ENCODE data around the gene RUFY4.

The RUFY4 gene, protein sequence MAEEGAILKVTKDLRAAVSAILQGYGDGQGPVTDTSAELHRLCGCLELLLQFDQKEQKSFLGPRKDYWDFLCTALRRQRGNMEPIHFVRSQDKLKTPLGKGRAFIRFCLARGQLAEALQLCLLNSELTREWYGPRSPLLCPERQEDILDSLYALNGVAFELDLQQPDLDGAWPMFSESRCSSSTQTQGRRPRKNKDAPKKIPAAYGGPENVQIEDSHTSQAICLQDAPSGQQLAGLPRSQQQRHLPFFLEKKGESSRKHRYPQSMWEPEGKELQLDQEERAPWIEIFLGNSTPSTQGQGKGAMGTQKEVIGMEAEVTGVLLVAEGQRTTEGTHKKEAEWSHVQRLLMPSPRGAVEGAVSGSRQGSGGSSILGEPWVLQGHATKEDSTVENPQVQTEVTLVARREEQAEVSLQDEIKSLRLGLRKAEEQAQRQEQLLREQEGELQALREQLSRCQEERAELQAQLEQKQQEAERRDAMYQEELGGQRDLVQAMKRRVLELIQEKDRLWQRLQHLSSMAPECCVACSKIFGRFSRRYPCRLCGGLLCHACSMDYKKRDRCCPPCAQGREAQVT

DNA sequence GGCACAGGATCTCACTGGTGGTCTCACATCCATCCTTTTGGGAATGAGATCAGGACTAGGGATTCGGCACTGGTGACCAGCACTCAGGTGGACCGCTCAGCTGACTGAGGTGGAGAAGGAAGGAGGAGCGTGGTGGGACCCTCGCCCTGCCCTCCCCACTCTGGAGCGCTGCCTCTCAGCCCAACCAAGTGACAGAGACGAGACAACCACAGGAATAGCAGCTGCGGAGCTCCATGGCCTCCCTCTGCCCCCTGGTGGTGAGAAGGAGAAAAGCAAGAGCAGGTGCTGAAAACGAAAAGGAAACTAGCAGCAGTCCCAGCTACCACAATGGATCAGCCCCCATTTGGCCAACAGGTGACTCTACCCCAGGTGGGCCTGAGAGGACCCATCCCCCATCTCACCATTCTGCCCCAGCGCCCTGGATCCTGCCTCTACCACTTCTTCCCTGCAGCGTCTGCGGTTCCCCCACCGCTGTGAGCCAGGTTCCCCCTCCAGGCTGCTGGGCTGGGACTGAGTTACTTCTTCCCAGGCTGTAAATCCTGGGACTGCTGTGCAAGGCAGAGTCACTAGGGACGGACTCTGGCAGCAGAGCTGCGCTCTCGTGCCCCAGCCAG lies at the start of gene RUFY4:
Gene RUFY4, plus strand, starts transcription at position 533 of the 614 bp plus-strand sequence. CDS start 1,353 bp downstream, outside the sequence.
- peak; percentile 29 for DNase-seq

DNA sequence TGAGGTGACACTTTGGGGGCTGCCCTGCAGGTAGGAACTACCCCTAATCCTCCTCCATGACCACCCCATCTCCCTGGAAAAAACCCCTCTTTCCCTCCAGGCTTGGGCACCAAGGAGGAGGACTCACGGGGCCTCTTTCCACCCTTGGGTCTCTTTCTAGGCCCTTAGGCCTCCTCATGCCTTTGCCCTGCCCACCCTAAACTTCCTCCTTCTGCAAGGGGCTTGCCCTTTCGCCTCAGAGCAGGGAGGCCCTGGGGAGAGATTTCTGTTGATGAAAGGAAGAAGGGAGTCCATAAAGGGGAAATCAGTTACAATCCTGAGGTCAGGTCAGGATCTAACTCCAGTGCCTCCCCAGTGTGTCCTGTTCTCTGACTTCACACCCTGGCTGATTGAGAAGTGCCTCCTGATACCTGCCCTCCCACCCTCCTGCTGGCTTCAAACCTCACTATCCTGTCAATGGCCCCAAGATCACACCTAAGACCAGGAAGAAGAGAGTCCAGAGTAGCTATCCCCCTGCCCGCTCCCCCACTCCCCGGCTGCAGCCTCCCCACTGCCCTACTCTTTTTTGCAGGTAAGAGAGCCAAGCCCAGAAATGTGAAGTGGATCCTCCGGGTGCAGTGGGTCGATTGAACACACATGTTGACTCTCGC lies 49.5 kb upstream of the RUFY4 start:
- DNase-seq: no peak

DNA sequence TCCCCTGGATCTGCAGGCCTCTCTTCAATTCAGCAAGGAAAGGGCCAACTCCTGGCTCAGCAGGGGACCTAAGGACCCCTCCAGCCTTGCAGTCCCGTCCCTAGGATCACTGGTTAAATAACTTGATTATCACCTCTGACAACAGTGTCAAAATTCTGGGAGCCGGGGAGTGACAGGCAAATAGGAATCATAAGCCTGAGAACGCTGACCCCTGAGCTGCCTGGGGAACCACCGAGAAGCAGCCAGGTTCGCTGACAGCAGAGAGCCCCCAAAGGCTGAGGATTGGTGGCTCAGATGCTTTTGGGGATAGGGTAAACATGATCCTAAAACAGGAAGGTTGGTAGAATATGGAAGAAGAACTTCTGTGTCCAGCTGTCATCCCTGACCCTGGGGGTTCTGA lies 48.8 kb upstream of the RUFY4 start:
- DNase-seq: no peak

DNA sequence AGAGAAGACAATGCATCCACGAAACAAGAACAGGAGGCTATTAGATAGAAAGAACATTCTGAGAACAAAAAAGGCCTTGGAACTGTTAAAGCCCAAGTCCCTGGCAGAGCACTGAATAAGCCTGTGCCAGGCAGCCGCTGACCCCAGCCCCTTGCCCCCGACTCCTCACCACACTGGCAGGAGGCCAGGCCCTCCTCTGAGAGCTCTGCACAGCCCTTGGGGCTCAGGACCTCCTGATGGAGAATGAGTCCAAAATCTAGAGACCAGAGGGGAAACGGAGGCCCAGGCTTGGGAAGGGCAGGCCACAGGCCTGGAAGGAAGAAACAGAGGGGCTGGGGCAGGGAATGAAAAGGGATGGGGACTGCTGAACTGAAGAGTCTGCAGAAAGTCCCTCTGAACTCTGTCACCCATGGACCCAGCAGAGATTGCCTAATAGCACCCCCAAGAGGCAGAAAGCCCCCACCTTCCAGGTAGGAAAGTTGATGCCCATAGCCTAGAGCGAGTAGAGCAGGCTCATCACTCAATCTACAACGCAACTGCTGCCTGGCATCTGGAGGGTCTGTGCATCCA lies 48.0 kb upstream of the RUFY4 start:
- no peak for DNase-seq

DNA sequence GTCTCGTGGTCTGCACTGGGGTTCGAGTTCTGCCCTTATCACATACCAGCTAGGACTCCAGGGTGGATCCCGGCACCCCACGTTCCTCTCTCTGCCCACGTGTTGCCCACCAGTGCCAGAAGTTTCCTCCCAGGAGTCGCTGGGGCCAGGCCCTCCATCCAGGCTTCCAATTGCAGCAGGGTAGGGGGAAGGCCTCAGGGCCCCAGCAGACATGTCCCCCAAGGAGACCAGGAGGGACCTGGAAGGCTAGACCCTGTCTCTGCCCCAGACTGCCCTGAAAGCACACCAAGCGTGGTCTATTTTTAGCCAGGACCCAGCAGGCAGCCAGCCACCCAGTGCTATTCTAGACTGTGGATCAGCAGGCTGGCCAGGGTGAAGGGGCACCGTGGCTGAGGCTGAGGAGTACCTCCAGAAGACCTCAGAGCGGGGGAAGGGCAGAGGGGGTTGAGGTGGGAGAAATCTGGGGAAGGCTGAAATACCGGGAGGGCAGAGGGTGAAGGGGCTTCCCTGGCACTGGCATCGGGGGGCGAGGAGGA lies 47.4 kb upstream of the RUFY4 start:
- no peak for DNase-seq

DNA sequence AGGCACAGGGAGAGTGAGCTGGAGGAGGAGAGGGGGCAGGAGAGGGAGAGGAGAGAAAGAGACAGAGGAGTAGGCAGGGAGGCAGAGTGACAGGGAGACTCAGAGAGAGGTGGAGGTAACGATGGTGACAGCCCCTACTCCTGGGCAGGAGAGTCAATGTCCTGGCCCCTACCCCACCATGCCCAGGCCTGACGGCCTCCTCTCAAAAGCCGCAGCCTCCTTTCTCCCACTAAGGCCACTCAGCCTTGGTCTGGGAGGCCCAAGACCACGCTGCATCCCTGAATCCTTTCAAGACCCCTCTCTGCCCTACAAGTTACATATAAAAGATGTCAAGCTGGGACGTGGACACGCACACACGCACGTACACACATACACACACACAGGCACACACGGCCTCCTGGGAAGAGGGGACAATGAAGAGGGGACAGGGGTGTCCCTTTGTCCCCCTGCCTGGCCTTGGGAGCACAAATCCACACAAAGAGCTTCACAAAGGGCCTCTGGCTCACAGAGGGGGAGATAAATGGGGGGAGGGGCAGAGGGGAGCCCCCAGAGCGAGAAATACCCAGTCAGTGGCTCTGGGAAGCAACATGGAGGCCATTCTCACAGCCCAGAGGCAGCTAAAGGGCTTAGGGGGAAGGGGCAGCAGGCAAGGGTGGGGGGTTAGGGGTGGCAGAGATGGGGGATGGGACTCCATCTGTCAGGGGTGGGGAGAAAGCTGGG lies 46.8 kb upstream of the RUFY4 start:
- DNase-seq: no peak

DNA sequence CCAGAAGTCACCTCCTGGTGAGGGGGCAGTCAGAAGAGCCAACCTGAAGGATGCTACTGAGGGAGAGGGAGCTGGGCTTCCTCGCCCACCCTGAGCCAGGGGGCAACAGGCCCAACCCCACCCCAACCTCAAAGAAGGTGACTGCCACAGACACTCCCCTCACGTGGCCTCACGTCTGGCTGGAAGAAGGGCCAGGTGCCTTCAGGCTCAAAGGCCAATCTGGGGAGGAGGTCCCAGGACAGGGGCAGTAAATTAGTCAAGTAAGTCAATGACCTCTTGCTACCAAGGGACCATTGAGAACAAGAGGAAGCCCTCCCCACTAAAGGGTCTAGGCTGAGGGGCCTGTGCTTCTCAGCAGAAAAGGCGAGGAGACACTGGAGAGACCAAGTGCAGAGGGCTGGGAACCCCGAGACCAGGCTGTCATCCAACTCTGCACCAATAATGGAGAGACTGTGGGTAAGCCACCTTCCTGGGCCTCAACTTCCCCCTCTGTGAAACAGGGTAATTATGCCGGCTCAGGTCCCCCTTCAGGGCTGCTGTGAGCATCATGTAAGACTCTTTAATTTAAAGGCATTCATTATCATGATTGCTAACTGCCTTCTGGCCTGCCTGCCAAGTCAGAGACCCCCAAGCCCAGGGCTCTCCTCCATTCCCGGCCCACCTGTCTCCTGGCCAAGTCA lies 46.1 kb upstream of the RUFY4 start:
- DNase-seq: no peak

DNA sequence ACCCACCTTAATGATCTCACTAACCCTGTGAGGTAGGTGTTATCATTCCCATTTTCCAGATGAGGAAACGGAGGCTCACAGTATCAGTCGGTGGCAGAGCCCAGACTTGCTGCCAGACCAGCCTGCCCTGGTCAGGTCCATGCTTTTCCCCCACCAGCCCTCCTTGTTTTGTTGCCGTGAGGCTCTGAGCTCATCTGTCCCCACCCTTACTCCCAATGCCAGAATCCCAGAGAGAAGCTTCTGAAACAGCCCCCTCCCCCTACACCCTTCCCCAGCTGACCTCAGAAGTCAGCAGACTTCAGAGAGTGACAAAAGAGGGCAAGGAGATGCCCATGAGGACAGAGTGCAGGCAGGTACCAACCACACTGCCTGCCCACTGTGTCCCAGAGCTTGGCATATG lies 45.4 kb upstream of the RUFY4 start:
- DNase-seq: no peak

DNA sequence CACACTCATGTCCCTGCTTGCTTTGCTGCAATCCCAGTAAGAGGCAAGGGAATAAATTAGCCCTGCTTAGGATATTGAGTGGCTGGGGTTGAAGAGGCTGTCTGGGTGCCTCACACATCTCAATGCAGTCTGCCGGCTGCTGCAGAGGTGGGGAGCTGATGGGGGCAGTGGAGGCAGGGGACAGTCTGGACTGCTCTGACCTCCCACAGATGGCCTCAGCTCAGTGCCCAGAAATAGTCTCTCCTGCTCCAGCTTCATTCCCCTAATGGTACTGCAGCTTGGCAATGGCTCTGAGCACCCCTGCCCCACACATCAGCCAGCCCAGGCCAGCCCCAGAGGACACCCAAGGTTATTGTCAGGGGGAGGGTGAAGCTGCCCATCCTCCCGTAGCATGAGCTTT lies 44.7 kb upstream of the RUFY4 start:
- DNase-seq: no peak

DNA sequence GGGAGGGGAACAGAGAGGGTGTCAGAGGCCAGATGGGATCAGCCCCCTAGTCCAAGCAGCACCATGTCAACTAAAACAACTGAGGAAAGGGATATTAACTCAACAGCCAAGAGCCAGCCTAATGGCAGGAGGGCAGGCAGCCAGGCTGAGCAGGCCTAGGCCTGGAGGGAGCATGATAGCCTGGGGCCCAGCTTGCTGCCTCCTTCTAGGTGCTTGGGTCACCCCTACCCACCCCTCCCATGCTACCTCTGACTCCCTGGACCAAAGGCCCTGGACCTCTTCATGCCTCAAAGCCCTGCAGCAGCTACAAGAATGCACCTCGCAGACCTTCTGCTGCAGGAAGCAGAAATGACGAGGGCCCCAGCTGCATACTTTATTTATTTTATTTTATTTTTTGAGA lies 44.2 kb upstream of the RUFY4 start:
- no peak for DNase-seq

DNA sequence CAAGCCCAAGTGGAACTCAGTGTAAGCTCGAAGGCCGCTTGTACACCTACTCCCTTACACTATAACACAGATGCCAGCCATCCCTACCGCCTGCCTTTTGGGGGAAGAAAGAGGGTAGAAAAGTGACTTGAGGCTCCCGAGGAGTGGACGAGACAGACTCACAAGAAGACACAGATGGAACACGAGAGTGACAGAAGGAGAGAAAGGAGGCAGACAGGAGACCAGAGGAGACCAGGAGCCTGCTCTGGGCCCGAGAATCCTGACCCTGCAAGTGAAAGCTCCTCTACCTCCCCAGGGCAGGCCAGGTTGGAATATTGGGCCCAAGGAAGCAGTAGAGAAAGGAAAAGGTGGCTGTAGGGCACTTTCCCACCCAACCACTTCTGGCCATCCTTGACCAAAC lies 42.8 kb upstream of the RUFY4 start:
- DNase-seq: no peak

DNA sequence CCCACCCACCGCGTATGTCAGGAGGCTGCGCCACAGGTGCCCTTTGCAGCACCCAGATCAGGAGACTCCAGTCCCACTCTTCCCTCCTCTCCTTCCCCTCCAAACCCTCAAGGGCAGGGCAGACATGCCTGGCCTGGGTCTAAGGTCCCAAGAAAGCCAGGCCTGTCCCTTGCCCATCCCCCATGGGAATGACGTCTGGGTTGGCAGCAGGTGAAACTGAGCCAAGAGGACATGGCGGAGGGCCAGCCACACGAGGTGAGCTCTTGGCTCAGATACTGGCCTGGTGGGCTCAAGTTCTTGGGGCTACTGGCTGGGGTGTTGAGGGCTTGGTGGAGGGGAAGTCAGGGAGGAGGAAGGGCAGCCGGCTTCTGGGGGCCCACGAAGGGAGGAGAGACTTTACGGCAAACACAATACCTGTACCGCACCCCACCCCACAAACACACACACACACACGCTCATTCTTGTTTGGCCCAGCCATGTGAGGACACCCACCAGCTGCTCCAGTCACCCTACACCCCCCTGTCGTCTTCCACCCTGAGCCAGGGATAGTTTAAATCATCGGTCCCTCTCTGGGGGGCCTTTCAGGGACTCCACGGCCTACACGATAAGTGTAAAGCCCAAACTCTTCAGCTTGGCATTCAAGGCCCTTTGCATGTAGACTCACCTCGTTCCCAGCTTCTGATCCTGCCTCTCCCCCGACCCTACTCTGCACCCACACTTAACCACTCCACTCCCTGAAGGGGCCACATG lies 42.2 kb upstream of the RUFY4 start:
- no peak for DNase-seq

DNA sequence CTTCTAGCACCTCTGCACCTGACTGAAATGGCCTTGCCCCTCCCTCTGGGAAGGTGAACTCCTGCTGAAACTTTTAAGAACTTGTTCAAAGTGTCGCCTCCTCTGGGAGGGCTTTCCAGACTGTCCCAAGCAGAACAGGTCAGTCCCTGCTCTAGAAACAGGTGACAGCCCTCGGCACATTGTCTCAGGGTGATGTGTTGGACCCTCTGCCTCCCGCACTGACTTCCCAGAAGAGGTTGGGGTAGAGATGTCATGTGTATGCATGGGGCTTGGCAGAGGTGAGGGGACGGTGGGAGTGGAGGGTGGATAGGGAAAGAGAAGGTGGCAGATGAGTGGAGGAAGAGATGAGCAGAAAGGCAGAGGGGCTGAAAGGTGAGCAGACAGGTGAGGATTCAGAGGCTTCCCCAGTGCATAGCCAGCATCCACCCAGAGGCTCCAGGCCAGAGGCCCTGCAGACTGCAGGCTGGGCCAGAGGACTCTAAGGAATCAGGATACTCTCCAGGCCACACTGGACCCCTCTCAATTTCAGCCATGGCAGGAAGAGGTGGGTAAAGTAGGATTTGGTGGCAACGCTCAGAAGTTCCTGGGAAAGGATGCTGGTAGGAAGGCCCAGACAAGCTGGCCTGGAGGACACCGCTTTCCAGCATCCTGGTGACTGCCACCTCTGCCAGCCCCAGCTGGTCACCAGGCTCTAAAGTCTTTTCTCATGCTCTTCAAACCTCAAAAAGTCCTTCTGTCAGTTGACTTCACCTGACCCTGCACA lies 41.4 kb upstream of the RUFY4 start:
- DNase-seq: no peak

DNA sequence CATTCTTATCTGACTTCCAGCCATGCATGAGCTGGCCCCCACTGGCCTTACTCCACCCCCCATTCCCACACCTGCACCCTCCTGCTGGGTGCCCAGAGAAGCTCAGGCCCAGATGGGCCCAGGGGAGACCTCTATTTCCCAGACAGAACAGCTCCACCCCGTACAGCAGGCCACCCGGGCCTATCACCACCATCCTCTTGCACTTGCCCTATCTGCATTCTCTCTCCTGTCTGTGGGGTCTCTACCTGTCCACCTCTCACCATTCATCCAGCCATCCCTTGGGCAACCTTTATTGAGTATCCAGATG lies 40.9 kb upstream of the RUFY4 start:
- no peak for DNase-seq

DNA sequence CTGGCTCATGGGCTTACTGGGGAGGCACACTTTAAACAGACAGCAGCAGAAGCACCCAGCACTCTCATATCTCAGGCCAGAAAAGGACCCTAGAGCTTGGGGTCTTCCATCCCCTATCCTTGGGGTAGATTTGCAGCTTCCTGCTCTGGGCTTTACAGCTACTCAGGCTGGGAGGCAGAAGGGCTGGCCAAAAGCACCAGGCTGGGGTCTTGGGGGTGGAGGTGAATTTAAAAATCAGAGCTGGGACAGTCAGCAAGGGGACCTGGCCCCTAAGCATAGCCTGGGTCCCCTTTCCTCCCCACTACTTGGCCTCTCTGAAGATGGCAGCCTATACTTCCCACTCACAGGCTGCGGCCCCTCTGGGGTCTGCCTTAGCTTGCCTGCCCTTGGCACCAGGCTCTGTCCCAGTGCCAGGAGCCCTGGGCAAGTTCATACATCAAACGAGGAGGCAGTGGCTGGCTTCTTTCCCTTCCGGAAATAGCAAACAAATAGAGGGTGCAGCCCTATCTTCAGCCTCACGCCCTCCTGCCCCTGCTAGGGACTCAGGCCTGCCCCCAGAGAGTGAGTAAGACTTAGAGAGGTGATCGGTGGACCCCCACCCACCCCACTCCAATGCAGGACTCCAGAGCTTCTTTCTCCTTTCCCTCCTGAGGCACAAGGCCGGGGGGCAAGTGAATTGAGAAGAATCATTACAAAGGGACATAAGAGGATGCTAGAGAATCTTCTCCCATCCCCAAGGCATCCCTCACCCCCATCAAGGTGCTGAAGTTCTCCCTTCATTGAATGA lies 40.3 kb upstream of the RUFY4 start:
- no peak for DNase-seq

DNA sequence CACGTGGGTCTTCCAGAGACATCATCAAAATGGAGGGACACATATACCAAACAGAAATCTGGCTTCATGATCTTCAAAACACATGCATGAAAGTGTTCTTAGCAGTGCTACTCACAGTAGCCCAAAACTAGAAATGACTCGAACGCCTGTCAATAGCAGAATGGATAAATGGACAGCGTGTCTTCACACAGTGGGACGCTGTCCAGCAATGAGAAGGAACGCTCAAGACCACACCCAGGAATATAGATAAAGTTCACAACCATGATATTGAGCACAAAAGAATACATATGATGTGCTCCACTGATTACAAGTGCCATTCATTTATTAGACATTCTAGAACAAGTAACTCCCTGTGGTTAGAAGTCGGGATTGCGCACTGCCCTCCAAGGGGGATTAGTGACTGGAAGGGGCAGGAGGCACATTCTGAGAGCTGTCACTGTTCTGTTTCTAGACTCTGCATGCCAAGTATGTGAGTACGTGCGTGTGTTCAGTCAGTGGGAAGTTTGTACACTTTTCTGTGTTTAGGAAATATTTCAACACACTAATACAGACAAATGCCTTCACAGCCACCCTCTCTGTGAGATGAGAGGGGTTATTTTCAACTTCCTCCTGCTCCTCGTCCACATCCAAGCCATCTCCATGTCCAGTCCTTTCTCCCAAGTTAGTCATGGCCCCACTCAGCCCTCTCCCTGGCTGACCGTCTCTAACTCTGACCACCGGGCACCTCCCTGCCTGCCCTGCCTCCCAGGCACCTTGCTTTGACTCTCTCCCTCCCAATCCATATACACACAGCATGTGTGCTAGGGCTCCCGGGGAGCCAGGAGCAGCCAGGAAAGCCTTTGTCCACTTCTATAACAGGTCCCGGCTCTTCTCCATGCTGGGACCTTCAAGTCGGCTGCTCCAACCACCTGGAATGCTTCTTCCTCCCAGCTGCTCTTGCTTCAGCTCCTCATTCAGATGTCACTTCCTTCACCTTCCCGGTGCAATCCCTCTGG lies 39.4 kb upstream of the RUFY4 start:
- DNase-seq: no peak

DNA sequence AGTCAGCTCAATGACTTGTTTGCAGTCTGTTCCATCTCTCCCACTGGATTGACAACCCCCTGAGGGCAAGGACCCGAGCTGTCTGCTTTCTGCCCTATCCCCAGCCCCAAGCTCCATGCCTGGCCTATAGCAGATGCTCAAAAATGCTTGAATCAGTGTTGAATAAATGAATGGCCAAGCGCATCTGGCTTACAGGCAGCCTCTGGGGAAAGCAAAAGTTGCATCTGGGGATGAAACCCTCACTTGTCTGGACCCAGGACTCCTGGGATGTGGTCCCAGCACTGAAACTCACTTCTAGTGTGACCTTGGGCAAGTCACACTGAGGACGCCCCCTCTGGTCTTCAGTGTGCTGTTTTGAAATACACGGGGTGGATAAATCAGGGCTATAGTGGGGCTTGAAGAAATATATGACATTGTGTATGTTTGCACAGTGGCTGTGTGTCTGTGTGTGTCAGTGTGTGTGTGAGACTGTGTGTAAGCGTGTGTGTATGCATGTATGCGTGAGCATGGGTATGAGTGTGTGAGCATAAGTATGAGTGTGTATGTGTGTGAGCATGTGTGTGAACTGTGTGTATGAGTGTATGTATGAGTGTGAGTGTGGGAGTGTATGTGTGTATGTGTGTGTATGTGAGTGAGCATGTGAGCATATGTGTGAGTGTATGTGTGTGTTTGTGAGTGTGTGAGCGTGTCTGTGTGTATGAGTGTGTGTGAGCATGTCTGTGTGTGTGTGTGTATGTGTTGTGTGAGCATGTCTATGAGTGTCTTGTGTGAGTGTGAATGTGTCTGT lies 38.5 kb upstream of the RUFY4 start:
- DNase-seq: no peak

DNA sequence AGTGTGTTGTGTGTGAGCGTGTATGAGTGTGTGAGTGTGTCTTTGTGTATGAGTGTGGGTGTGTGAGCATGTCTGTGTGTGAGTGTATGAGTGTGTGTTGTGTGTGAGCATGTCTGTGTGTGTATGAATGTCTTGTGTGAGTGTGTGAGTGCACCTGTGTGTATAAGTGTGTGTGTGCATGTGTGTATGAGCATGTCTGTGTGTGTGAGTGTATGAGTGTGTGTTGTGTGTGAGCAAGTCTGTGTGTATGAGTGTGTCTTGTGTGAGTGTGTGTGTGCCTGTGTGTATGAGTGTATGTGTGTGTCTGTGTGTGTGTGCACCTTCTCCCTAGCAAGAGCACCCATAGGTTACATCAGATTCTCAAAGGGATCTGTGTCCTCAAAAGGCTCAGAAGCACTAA lies 37.8 kb upstream of the RUFY4 start:
- no peak for DNase-seq
